NCI-H1105 (cell line): ENCODE results near the gene ABCC5.
"Not testable (repeated sequence)": the region's sequence is repeated elsewhere in the genome, so short reads cannot be mapped to it uniquely, and the experiment has no call there.

Source experiments
- DNase-seq: peaks from one replicate; lab custom pipeline; 2025; lab: John Stamatoyannopoulos, UW

Gene ABCC5

GRCh38 chr3:183892610-183893214 lies 125.0 kb downstream of the ABCC5 start:
- DNase-seq: no peak

DNA sequence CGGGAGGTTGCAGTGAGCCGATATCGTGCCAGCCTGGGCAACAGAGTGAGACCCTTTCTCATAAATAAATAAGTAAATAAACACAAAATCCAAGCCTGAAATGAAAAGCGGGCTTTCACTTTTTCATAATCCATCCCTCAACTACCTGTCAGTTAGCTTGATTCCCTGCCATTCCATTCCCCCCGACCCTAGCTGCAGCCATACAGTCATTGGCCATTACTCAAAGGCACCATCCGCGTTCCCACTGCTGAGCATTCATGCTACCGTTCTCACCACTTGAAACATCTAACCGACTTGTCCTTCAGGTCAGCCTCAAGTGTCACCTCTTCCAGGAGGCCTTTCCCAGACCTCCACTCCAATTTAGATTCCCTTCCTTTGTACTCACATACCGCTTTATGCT lies 131.9 kb downstream of the ABCC5 start:
- no peak for DNase-seq

GRCh38 chr3:183884427-183885296 lies 133.0 kb downstream of the ABCC5 start, which contains the start of gene PARL:
TSS of gene PARL (minus strand) at chr3:183884880. CDS start at chr3:183884846, 34 bp downstream.
- peak; percentile 96 for DNase-seq

DNA sequence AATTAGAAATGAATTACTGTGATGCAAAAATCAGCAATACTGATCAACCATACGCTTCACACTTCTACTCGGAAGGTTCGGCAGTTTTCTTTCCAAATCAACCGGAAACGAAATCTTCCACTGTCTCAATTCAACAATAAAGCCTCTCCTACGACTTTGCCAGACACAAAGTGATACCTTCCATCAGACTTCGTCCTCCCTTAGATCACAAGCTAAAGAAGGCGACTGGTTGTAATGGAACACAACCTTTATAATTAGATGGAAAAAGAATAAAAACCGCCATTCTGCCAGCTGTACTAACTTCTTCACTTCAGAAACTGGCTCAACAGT lies 133.6 kb downstream of the ABCC5 start:
- DNase-seq: no peak

GRCh38 chr3:183883291-183884096 lies 134.2 kb downstream of the ABCC5 start:
- DNase-seq: no peak

DNA sequence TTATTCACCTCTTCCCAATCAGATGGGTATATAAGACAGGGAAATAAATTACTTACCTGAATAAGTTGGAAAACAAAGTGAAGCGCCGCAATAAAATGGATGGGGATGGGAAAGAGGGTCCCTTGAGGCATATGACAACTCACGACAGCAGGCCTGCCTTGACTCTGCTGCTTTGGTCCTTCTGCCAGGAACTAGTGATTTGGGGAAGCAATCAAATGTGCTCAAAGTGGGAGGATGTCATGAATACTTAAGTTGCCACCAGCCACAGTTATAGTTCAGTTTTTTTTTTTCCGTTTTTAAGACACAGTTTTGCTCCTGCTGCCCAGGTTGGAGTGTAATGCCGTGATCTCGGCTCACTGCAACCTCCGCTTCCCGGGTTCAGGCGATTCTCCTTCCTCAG lies 137.6 kb downstream of the ABCC5 start:
- no peak for DNase-seq

DNA sequence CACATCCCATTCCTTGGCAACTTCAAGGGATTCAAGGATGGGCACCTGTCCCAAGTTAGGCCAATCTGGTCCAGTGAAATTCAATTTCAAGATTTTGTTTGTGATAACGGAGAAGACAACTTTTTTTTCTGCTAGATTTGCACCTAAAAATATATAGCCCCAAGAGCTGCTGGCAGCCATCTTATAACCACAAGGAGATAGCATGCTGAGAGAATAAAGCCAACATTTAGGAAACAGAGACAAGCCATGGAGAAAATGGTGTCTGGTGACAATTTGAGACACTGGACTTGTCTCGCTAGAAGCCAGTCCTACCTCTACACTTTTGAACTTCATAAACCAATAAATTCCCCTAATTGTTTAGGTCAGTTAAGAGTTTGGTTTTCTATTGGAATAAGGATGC lies 138.4 kb downstream of the ABCC5 start:
- DNase-seq: no peak

- DNase-seq: no peak
Measured at GRCh38 chr3:183878071-183878470, 139.6 kb downstream of the ABCC5 start.

DNA sequence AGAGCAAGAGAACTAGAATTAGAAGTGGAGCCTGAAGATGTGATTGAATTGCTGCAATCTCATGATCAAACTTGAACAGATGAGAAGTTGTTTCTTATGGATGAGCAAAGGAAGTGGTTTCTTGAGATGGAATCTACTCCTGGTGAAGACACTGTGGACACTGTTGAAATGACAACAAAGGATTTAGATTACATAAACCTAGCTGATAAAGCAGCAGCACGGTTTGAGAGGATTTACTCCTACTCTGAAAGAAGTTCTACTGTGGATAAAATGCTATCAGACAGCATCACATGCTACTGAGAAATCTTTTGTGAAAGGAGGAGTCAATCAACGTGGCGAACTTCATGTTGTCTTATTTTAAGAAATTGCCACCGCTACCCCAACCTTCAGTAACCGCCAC lies 140.5 kb downstream of the ABCC5 start:
- DNase-seq: not testable (repeated sequence)

GRCh38 chr3:183875411-183875810 lies 142.3 kb downstream of the ABCC5 start:
- no peak for DNase-seq

DNA sequence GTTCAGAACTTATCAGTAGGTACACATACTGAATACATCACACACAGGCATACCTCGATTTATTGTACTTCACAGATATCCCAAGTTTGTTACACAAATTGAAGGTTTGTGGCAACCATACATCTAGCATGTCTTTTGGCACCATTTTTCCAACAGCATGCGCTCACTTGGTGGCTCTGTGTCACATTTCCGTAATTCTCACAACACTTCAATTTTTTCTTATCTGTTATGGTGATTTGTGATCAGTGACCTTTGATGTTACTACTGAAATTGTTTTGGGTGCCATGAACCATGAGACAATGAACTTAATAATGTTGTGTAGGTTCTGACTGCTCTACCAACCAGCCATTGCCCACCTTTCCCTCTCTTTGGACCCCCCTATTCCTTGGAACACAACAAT lies 143.8 kb downstream of the ABCC5 start:
- no peak for DNase-seq

DNA sequence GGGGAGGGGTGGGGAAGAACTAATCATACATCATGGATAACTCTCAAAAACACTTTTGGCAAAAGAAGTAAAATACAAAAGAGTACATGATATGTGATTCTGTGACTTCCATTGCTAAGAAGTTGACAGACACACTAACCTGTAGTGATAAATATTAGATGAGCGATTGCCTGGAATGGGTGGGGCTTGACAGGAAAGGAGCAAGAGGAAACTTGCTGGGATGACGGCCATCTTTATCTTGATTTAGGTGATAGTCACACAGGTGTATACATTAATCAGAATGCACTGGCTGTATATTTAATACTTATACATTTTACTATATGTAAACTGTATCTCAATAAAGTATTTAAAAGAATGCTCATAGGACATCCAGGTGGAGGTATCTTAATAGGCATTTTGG lies 146.1 kb downstream of the ABCC5 start:
- no peak for DNase-seq

DNA sequence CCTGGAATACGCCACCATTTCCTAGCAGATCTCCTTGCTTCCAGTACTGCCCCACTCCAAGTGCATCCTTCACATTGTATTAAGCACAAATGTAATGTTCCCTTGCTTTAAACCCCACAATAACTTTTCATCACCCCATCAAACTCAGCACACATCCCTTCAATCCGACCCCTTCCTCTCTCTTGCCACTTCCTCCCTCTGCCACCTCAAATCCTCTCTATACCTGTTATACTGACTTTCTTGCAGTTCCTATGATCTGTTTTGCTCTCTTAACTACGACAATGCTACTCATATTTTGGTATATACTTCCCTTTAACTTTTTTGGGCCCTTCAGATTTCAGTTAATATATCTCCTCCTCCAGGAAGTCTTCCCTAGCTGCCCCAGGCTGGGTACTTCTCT lies 147.1 kb downstream of the ABCC5 start:
- DNase-seq: no peak
